WTC11 (cell line): Measurements from ENCODE around the gene UBE2E1. TPM values are rescaled to one million over a fixed set of nuclear protein-coding genes. Genes with fewer than 3 reads are reported as not detected.
A peak's percentile ranks its signal among the peaks of the same experiment; 100 is the strongest.

Experiments used
- ATAC-seq: fragments of 200-7000 bp; cut with Tn5 transposase; 2 replicates; pipeline ENCODE4 v1.10.0; 2021; ENCODE audit warnings: mild to moderate bottlenecking, moderate library complexity
- CTCF ChIA-PET: fragments of 300-600 bp; sonication (Branson Sonifier 250); formaldehyde crosslinking; loops from one replicate; lab custom pipeline; 2021; ENCODE audit warnings: antibody characterized with exemption; lab: Charles Lee
- POLR2A ChIA-PET: fragments of 350-600 bp; sonication (Branson Sonifier 250); formaldehyde crosslinking; loops from one replicate; lab custom pipeline; 2021; ENCODE audit warnings: antibody characterized with exemption; lab: Charles Lee
- DNase-seq: peaks from one replicate; pipeline ENCODE4 v3.0.0; 2021; ENCODE audit warnings: low spot score
- H3K27ac Mint-ChIP-seq: 2 replicates; pipeline ENCODE4 v1.8.0; 2021; ENCODE audit warnings: mixed read lengths
- H3K27me3 Mint-ChIP-seq: 2 replicates; pipeline ENCODE4 v1.8.0; 2021; ENCODE audit warnings: low read depth, mild to moderate bottlenecking, moderate library complexity, mixed read lengths
- H3K36me3 Mint-ChIP-seq: 2 replicates; pipeline ENCODE4 v1.8.0; 2021; ENCODE audit warnings: mixed read lengths
- H3K4me1 Mint-ChIP-seq: 2 replicates; pipeline ENCODE4 v1.8.0; 2022; ENCODE audit warnings: mixed read lengths
- H3K4me3 Mint-ChIP-seq: 2 replicates; pipeline ENCODE4 v1.8.0; 2021; ENCODE audit warnings: mild to moderate bottlenecking, moderate library complexity, mixed read lengths
- H3K9me3 Mint-ChIP-seq: 2 replicates; pipeline ENCODE4 v1.8.0; 2021; ENCODE audit warnings: mixed read lengths
- ERG ChIP-seq: fragments of 250-450 bp; sonication (Bioruptor Pico); IDR thresholded peaks from 2 replicates; pipeline ENCODE4 v1.8.0; 2021; ENCODE audit warnings: mild to moderate bottlenecking
- ETV6 ChIP-seq: sonication (generic); formaldehyde crosslinking; IDR thresholded peaks from 2 replicates; pipeline ENCODE4 v1.8.1; 2022; ENCODE audit warnings: mild to moderate bottlenecking, missing genetic modification reagents
- FOXJ3 ChIP-seq: sonication (generic); formaldehyde crosslinking; IDR thresholded peaks from 2 replicates; pipeline ENCODE4 v1.9.0; 2021; ENCODE audit warnings: missing genetic modification reagents, mild to moderate bottlenecking, borderline replicate concordance
- GABPB1 ChIP-seq: sonication (generic); formaldehyde crosslinking; IDR thresholded peaks from 2 replicates; pipeline ENCODE4 v1.8.1; 2023; ENCODE audit warnings: mild to moderate bottlenecking, missing genetic modification reagents
- JAZF1 ChIP-seq: fragments of 250-450 bp; sonication (Bioruptor Pico); IDR thresholded peaks from 2 replicates; pipeline ENCODE4 v1.9.0; 2021; ENCODE audit warnings: moderate library complexity, mild to moderate bottlenecking, inconsistent platforms
- JUN ChIP-seq: sonication (generic); formaldehyde crosslinking; IDR thresholded peaks from 2 replicates; pipeline ENCODE4 v1.8.0; 2023; ENCODE audit warnings: mild to moderate bottlenecking, missing genetic modification reagents
- NR2C2 ChIP-seq: sonication (generic); formaldehyde crosslinking; IDR thresholded peaks from 2 replicates; pipeline ENCODE4 v1.8.0; 2022; ENCODE audit warnings: mild to moderate bottlenecking, missing genetic modification reagents
- NR3C1 ChIP-seq: sonication (generic); formaldehyde crosslinking; conservative IDR thresholded peaks from 2 replicates; pipeline ENCODE4 v1.8.1; 2023; ENCODE audit warnings: low read depth, mild to moderate bottlenecking, missing genetic modification reagents
- OVOL2 ChIP-seq: fragments of 250-450 bp; sonication (Bioruptor Pico); IDR thresholded peaks from 2 replicates; pipeline ENCODE4 v1.9.0; 2021; ENCODE audit warnings: mild to moderate bottlenecking, borderline replicate concordance
- PREB ChIP-seq: sonication (generic); formaldehyde crosslinking; IDR thresholded peaks from 2 replicates; pipeline ENCODE4 v1.8.1; 2022; ENCODE audit warnings: mild to moderate bottlenecking, missing genetic modification reagents, moderate library complexity, borderline replicate concordance
- RORB ChIP-seq: fragments of 250-450 bp; sonication (Bioruptor Pico); IDR thresholded peaks from 2 replicates; pipeline ENCODE4 v1.9.0; 2021; ENCODE audit warnings: mild to moderate bottlenecking
- SMAD4 ChIP-seq: sonication (generic); formaldehyde crosslinking; IDR thresholded peaks from 2 replicates; pipeline ENCODE4 v1.8.0; 2022; ENCODE audit warnings: mild to moderate bottlenecking, missing genetic modification reagents
- ZNF121 ChIP-seq: sonication (generic); formaldehyde crosslinking; IDR thresholded peaks from 2 replicates; pipeline ENCODE4 v1.8.0; 2023; ENCODE audit warnings: missing genetic modification reagents
- ZNF423 ChIP-seq: fragments of 250-450 bp; sonication (Bioruptor Pico); IDR thresholded peaks from 2 replicates; pipeline ENCODE4 v2.1.2; 2022; ENCODE audit warnings: mild to moderate bottlenecking, moderate library complexity
- ZNF532 ChIP-seq: fragments of 250-450 bp; sonication (Bioruptor Pico); IDR thresholded peaks from 2 replicates; pipeline ENCODE4 v1.9.0; 2021; ENCODE audit warnings: mild to moderate bottlenecking, borderline replicate concordance
- total RNA-seq: library from RNA; stranded (reverse); gene quantifications from 3 replicates; pipeline ENCODE4 v1.2.3, GENCODE V29; 2021
- TF ChIP-seq, protein P1 (sequence below): sonication (generic); formaldehyde crosslinking; IDR thresholded peaks from 2 replicates; pipeline ENCODE4 v1.8.1; 2023; ENCODE audit warnings: mild to moderate bottlenecking, missing genetic modification reagents, borderline replicate concordance
- TF ChIP-seq, protein P2 (sequence below): sonication (generic); formaldehyde crosslinking; IDR thresholded peaks from 2 replicates; pipeline ENCODE4 v1.8.0; 2022; ENCODE audit warnings: mild to moderate bottlenecking, missing genetic modification reagents
- TF ChIP-seq, protein P3 (sequence below): sonication (generic); formaldehyde crosslinking; IDR thresholded peaks from 2 replicates; pipeline ENCODE4 v1.8.0; 2022; ENCODE audit warnings: mild to moderate bottlenecking, missing genetic modification reagents
- TF ChIP-seq, protein P4 (sequence below): sonication (generic); formaldehyde crosslinking; IDR thresholded peaks from 2 replicates; pipeline ENCODE4 v1.8.0; 2022; ENCODE audit warnings: mild to moderate bottlenecking, missing genetic modification reagents

Gene UBE2E1
- total RNA-seq, 1 experiment from 2014 or later = 121 TPM

DNA sequence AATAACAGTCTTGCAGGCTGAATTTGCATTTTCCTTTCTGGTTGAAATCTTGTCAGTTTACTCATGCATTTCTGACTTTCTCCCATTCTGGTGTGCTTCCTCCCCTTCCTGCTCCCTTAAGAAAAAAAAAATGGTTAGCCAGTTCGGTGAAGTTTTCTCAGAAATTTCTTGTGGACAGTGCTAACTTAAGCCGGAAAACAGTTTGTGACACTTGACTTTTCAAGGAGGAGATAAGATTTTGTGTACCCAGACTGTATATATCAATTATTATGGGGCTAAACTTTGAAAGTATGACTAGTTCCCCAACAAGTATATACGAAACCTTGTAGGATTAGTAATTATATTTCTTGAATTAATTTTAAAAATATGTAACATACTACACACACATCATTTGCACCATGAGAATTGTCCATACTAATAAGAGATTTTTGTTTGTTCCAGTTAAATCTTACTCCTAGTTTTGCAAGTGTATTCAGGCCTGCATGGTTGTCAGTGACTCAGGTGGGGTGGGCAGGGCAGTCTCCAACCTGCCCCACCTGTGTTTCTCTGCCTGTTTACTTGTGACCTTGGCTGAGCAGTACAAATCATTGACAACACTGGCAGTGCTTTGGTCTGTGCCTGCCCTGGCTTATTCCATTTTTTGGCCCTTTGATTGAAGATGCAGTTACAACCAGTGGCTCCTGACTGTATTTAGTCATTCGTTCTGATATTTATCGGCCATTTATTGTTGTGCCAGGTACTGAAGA is 19.1 kb downstream of the UBE2E1 start (continued):
- TF ChIP-seq, protein P1, sequence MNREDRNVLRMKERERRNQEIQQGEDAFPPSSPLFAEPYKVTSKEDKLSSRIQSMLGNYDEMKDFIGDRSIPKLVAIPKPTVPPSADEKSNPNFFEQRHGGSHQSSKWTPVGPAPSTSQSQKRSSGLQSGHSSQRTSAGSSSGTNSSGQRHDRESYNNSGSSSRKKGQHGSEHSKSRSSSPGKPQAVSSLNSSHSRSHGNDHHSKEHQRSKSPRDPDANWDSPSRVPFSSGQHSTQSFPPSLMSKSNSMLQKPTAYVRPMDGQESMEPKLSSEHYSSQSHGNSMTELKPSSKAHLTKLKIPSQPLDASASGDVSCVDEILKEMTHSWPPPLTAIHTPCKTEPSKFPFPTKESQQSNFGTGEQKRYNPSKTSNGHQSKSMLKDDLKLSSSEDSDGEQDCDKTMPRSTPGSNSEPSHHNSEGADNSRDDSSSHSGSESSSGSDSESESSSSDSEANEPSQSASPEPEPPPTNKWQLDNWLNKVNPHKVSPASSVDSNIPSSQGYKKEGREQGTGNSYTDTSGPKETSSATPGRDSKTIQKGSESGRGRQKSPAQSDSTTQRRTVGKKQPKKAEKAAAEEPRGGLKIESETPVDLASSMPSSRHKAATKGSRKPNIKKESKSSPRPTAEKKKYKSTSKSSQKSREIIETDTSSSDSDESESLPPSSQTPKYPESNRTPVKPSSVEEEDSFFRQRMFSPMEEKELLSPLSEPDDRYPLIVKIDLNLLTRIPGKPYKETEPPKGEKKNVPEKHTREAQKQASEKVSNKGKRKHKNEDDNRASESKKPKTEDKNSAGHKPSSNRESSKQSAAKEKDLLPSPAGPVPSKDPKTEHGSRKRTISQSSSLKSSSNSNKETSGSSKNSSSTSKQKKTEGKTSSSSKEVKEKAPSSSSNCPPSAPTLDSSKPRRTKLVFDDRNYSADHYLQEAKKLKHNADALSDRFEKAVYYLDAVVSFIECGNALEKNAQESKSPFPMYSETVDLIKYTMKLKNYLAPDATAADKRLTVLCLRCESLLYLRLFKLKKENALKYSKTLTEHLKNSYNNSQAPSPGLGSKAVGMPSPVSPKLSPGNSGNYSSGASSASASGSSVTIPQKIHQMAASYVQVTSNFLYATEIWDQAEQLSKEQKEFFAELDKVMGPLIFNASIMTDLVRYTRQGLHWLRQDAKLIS = no peak
- no peak for TF ChIP-seq ERG (CRISPR knock-in tag)
- TF ChIP-seq, protein P2, sequence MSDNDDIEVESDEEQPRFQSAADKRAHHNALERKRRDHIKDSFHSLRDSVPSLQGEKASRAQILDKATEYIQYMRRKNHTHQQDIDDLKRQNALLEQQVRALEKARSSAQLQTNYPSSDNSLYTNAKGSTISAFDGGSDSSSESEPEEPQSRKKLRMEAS (CRISPR knock-in tag) = no peak
- TF ChIP-seq, protein P3, sequence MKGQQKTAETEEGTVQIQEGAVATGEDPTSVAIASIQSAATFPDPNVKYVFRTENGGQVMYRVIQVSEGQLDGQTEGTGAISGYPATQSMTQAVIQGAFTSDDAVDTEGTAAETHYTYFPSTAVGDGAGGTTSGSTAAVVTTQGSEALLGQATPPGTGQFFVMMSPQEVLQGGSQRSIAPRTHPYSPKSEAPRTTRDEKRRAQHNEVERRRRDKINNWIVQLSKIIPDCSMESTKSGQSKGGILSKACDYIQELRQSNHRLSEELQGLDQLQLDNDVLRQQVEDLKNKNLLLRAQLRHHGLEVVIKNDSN = no peak
- no peak for TF ChIP-seq FOXJ3 (CRISPR knock-in tag)
- TF ChIP-seq JUN (CRISPR knock-in tag) = no peak
- TF ChIP-seq GABPB1 (CRISPR knock-in tag) = no peak

DNA sequence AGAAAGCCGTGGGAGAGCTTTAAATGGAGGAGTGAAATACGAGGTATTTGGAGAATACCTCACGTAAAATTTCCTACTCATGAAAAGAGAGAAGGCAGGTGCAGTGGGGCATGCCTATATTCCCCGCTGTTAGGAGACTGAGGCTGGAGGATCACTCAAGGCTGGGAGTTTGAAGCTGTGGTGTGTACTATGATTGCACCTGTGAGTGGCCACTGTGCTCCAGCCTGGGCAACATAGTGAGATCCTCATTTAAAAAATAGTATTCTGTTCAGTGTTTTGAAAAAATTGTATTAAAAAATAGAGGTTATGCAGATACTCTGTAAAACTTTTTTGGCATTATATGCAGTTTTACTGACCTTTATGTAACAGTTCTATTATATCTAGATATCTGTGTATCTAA is 20.0 kb downstream of the UBE2E1 start:
- no peaks in the 10 kb centered on the region for H3K9me3 Mint-ChIP-seq
- no peaks in the 10 kb centered on the region for H3K36me3 Mint-ChIP-seq
- no peak overlapping the region for H3K4me3 Mint-ChIP-seq
- peak; percentile 86 for TF ChIP-seq ZNF121 (CRISPR knock-in tag)
- TF ChIP-seq, protein P4, sequence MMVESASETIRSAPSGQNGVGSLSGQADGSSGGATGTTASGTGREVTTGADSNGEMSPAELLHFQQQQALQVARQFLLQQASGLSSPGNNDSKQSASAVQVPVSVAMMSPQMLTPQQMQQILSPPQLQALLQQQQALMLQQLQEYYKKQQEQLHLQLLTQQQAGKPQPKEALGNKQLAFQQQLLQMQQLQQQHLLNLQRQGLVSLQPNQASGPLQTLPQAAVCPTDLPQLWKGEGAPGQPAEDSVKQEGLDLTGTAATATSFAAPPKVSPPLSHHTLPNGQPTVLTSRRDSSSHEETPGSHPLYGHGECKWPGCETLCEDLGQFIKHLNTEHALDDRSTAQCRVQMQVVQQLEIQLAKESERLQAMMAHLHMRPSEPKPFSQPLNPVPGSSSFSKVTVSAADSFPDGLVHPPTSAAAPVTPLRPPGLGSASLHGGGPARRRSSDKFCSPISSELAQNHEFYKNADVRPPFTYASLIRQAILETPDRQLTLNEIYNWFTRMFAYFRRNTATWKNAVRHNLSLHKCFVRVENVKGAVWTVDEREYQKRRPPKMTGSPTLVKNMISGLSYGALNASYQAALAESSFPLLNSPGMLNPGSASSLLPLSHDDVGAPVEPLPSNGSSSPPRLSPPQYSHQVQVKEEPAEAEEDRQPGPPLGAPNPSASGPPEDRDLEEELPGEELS = no peak
- no peak for TF ChIP-seq OVOL2 (CRISPR knock-in tag)
- peaks cover 81% of the 10 kb centered on the region for H3K4me1 Mint-ChIP-seq
- H3K27me3 Mint-ChIP-seq = no peaks in the 10 kb centered on the region
- ChIA-PET POLR2A (no interaction called here), CTCF (no interaction called here)
- no peak overlapping the region for H3K27ac Mint-ChIP-seq
- DNase-seq (no peak), ATAC-seq (no peak)

- H3K27me3 Mint-ChIP-seq = no peaks in the 10 kb centered on the region
- peaks cover 77% of the 10 kb centered on the region for H3K4me1 Mint-ChIP-seq
- H3K27ac Mint-ChIP-seq = peak overlapping the region; percentile 82; the same call in 1 of the 2 replicates
- ChIA-PET CTCF (no interaction called here), POLR2A (interaction anchor here (1.2 kb wide), 1 partner anchor 90 kb away, joined by 3 read pairs; the partner anchor contains the start of genes NKIRAS1 and RPL15)
- no peak overlapping the region for H3K4me3 Mint-ChIP-seq
- DNase-seq (no peak), ATAC-seq (peak; percentile 63)
- no peaks in the 10 kb centered on the region for H3K9me3 Mint-ChIP-seq
- no peaks in the 10 kb centered on the region for H3K36me3 Mint-ChIP-seq
- TF ChIP-seq SMAD4 (CRISPR knock-in tag) (no peak), ZNF532 (CRISPR knock-in tag) (no peak), PREB (CRISPR knock-in tag) (no peak), NR2C2 (no peak), ETV6 (CRISPR knock-in tag) (no peak), NR3C1 (CRISPR knock-in tag) (no peak), RORB (CRISPR knock-in tag) (no peak), JAZF1 (CRISPR knock-in tag) (no peak), ZNF423 (no peak)
Observed at GRCh38 chr3:23826382-23827064, 20.8 kb downstream of the UBE2E1 start.
